ENCODE measurements around the gene DLAT.

- peak in 1 of 4 experiments; percentile 8 for TF ChIP-seq CTCF (IDR thresholded peaks at IDR 0.05)
- peak in 1 of 2 donors; percentile 14 for TF ChIP-seq POLR2A (IDR thresholded peaks at IDR 0.05)
Observed at GRCh38 chr11:111983187-111983986, 41.8 kb upstream of the DLAT start.

Measured in uterus (tissue), 2 donors.